ENCODE data around the gene KIF24. TPM values are rescaled to one million over a fixed set of nuclear protein-coding genes. Genes with fewer than 3 reads are reported as not detected.
"Not testable (repeated sequence)": the region's sequence is repeated elsewhere in the genome, so short reads cannot be mapped to it uniquely, and the experiment has no call there.

Gene KIF24
- total RNA-seq, 1 experiment from 2014 or later: 6.5 TPM

DNA sequence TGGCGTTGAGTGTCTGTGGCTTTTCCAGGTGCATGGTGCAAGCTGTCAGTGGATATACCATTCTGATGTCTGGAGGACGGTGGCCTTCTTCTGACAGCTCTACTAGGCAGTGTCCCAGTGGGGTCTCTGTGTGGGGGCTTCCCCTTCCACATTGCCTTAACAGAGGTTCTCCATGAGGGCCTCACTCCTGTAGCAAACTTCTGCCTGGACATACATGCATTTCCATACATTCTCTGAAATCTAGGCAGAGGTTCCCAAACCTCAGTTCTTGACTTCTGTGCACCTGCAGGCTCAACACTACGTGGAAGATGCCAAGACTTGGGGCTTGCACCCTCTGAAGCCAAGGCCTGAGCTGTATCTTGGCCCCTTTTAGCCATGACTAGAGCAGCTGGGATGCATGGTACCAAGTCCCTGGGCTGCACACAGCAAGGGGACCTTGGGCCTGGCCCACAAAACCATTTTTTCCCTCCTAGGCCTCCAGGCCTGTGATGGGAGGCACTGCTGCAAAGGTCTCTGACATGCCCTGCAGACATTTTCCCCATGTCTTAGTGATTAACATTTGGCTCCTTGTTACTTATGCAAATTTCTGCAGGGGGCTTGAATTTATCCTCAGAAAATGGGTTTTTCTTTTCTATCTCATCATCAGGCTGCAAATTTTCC is 38.8 kb upstream of the KIF24 start:
- H3K27me3 ChIP-seq (ENCODE audit: low read length); H4K20me1 ChIP-seq (ENCODE audit: insufficient read depth, low read depth, low read length); H3K9me3 ChIP-seq (ENCODE audit: low read length); H3K9ac ChIP-seq (ENCODE audit: low read length); H3K79me2 ChIP-seq (ENCODE audit: low read length); H2AFZ ChIP-seq (ENCODE audit: low read length); H3K9me2 ChIP-seq (replicated peaks; ENCODE audit: insufficient read depth, low read length); H3K36me3 ChIP-seq (ENCODE audit: insufficient read depth, low read length); H3K4me1 ChIP-seq (ENCODE audit: low read length); H3K4me2 ChIP-seq (ENCODE audit: low read depth, low read length, poor library complexity, severe bottlenecking); H3K4me3 ChIP-seq (ENCODE audit: low read length); H3K27ac ChIP-seq (ENCODE audit: low read length); DNase-seq: not testable (repeated sequence)

GRCh38 chr9:34366365-34366764 is 37.3 kb upstream of the KIF24 start:
- DNase-seq: no peak

GRCh38 chr9:34365282-34365681 is 36.2 kb upstream of the KIF24 start:
- Histone ChIP-seq H3K9me3 (ENCODE audit: low read length) (no peaks in the 10 kb centered on the region), H3K36me3 (ENCODE audit: insufficient read depth, low read length) (no peaks in the 10 kb centered on the region), H3K4me2 (ENCODE audit: low read depth, low read length, poor library complexity, severe bottlenecking) (no peak overlapping the region), H3K4me1 (ENCODE audit: low read length) (no peaks in the 10 kb centered on the region), H3K27me3 (ENCODE audit: low read length) (no peaks in the 10 kb centered on the region), H2AFZ (ENCODE audit: low read length) (no peak overlapping the region), H3K27ac (ENCODE audit: low read length) (no peak overlapping the region), H3K9me2 (replicated peaks; ENCODE audit: insufficient read depth, low read length) (no peaks in the 10 kb centered on the region), H3K79me2 (ENCODE audit: low read length) (no peaks in the 10 kb centered on the region), H3K9ac (ENCODE audit: low read length) (no peak overlapping the region), H3K4me3 (ENCODE audit: low read length) (no peak overlapping the region), H4K20me1 (ENCODE audit: insufficient read depth, low read depth, low read length) (no peaks in the 10 kb centered on the region)
- DNase-seq: no peak

More at GRCh38 chr9:34366365-34366764, 37.3 kb upstream of the KIF24 start:
- Histone ChIP-seq H4K20me1 (ENCODE audit: insufficient read depth, low read depth, low read length) (no peaks in the 10 kb centered on the region), H3K9me3 (ENCODE audit: low read length) (no peaks in the 10 kb centered on the region), H3K4me2 (ENCODE audit: low read depth, low read length, poor library complexity, severe bottlenecking) (no peak overlapping the region), H3K79me2 (ENCODE audit: low read length) (no peaks in the 10 kb centered on the region), H3K4me1 (ENCODE audit: low read length) (no peaks in the 10 kb centered on the region), H3K36me3 (ENCODE audit: insufficient read depth, low read length) (no peaks in the 10 kb centered on the region), H2AFZ (ENCODE audit: low read length) (no peak overlapping the region), H3K4me3 (ENCODE audit: low read length) (no peak overlapping the region), H3K9ac (ENCODE audit: low read length) (no peak overlapping the region), H3K27me3 (ENCODE audit: low read length) (no peaks in the 10 kb centered on the region), H3K9me2 (replicated peaks; ENCODE audit: insufficient read depth, low read length) (no peaks in the 10 kb centered on the region), H3K27ac (ENCODE audit: low read length) (no peak overlapping the region)

GRCh38 chr9:34363619-34364351 is 34.7 kb upstream of the KIF24 start:
- Histone ChIP-seq H3K36me3 (ENCODE audit: insufficient read depth, low read length) (no peaks in the 10 kb centered on the region), H2AFZ (ENCODE audit: low read length) (no peak overlapping the region), H3K9ac (ENCODE audit: low read length) (no peak overlapping the region), H3K9me3 (ENCODE audit: low read length) (no peaks in the 10 kb centered on the region), H3K4me3 (ENCODE audit: low read length) (no peak overlapping the region), H3K4me1 (ENCODE audit: low read length) (no peaks in the 10 kb centered on the region), H3K79me2 (ENCODE audit: low read length) (no peaks in the 10 kb centered on the region), H3K27me3 (ENCODE audit: low read length) (no peaks in the 10 kb centered on the region), H3K27ac (ENCODE audit: low read length) (no peak overlapping the region), H3K4me2 (ENCODE audit: low read depth, low read length, poor library complexity, severe bottlenecking) (no peak overlapping the region), H3K9me2 (replicated peaks; ENCODE audit: insufficient read depth, low read length) (no peaks in the 10 kb centered on the region), H4K20me1 (ENCODE audit: insufficient read depth, low read depth, low read length) (no peaks in the 10 kb centered on the region)
- no peak for DNase-seq

GRCh38 chr9:34362614-34363214 is 33.6 kb upstream of the KIF24 start:
- Histone ChIP-seq H3K79me2 (ENCODE audit: low read length) (no peaks in the 10 kb centered on the region), H4K20me1 (ENCODE audit: insufficient read depth, low read depth, low read length) (no peaks in the 10 kb centered on the region), H3K9ac (ENCODE audit: low read length) (no peak overlapping the region), H3K9me3 (ENCODE audit: low read length) (no peaks in the 10 kb centered on the region), H3K36me3 (ENCODE audit: insufficient read depth, low read length) (no peaks in the 10 kb centered on the region), H3K27ac (ENCODE audit: low read length) (no peak overlapping the region), H3K27me3 (ENCODE audit: low read length) (no peaks in the 10 kb centered on the region), H3K4me1 (ENCODE audit: low read length) (no peaks in the 10 kb centered on the region), H3K9me2 (replicated peaks; ENCODE audit: insufficient read depth, low read length) (no peaks in the 10 kb centered on the region), H3K4me3 (ENCODE audit: low read length) (no peak overlapping the region), H2AFZ (ENCODE audit: low read length) (no peak overlapping the region), H3K4me2 (ENCODE audit: low read depth, low read length, poor library complexity, severe bottlenecking) (no peak overlapping the region)
- DNase-seq: no peak

DNA sequence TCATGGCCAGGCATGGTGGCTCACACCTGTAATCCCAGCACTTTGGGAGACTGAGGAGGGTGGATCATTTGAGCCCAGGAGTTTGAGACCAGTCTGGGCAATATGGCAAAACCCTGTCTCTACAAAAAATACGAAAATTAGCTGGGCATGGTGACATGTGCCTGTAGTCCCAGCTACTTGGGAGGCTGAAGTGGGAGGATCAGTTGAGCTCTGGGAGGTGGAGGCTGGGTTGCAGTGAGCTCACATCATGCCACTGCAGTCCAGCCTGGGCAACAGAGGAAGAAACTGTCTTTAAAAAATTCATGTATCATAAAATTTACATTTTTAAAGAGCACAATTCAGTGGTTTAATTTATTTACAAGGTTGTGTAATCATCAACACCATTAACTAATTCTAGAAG is 23.9 kb upstream of the KIF24 start:
- not testable (repeated sequence) for H3K9ac ChIP-seq (ENCODE audit: low read length)

GRCh38 chr9:34352122-34352652 is 23.1 kb upstream of the KIF24 start:
- not testable (repeated sequence) for H3K9me3 ChIP-seq (ENCODE audit: low read length); H3K4me1 ChIP-seq (ENCODE audit: low read length); H3K9me2 ChIP-seq (replicated peaks; ENCODE audit: insufficient read depth, low read length); H3K27ac ChIP-seq (ENCODE audit: low read length); H3K36me3 ChIP-seq (ENCODE audit: insufficient read depth, low read length); H3K4me2 ChIP-seq (ENCODE audit: low read depth, low read length, poor library complexity, severe bottlenecking); H3K79me2 ChIP-seq (ENCODE audit: low read length); H3K4me3 ChIP-seq (ENCODE audit: low read length); H2AFZ ChIP-seq (ENCODE audit: low read length); H3K27me3 ChIP-seq (ENCODE audit: low read length); H4K20me1 ChIP-seq (ENCODE audit: insufficient read depth, low read depth, low read length); H3K9ac ChIP-seq (ENCODE audit: low read length); DNase-seq

More for the DNA sequence above, 23.9 kb upstream of the KIF24 start:
- not testable (repeated sequence) for H3K27me3 ChIP-seq (ENCODE audit: low read length); H3K27ac ChIP-seq (ENCODE audit: low read length); H3K36me3 ChIP-seq (ENCODE audit: insufficient read depth, low read length); H3K4me2 ChIP-seq (ENCODE audit: low read depth, low read length, poor library complexity, severe bottlenecking); H4K20me1 ChIP-seq (ENCODE audit: insufficient read depth, low read depth, low read length); H3K9me2 ChIP-seq (replicated peaks; ENCODE audit: insufficient read depth, low read length); H3K4me1 ChIP-seq (ENCODE audit: low read length); H3K9me3 ChIP-seq (ENCODE audit: low read length); H3K4me3 ChIP-seq (ENCODE audit: low read length); DNase-seq; H3K79me2 ChIP-seq (ENCODE audit: low read length); H2AFZ ChIP-seq (ENCODE audit: low read length)

GRCh38 chr9:34349324-34349723 is 20.3 kb upstream of the KIF24 start:
- no peaks in the 10 kb centered on the region for H3K79me2 ChIP-seq (ENCODE audit: low read length)
- H2AFZ ChIP-seq (ENCODE audit: low read length): no peak overlapping the region
- no peak overlapping the region for H3K27ac ChIP-seq (ENCODE audit: low read length)
- no peak for DNase-seq
- H3K36me3 ChIP-seq (ENCODE audit: insufficient read depth, low read length): no peaks in the 10 kb centered on the region
- H3K4me3 ChIP-seq (ENCODE audit: low read length): no peak overlapping the region
- no peak overlapping the region for H3K9ac ChIP-seq (ENCODE audit: low read length)
- H3K4me2 ChIP-seq (ENCODE audit: low read depth, low read length, poor library complexity, severe bottlenecking): no peak overlapping the region
- no peaks in the 10 kb centered on the region for H3K9me3 ChIP-seq (ENCODE audit: low read length)
- no peaks in the 10 kb centered on the region for H3K9me2 ChIP-seq (replicated peaks; ENCODE audit: insufficient read depth, low read length)
- no peaks in the 10 kb centered on the region for H3K4me1 ChIP-seq (ENCODE audit: low read length)
- H3K27me3 ChIP-seq (ENCODE audit: low read length): no peaks in the 10 kb centered on the region
- H4K20me1 ChIP-seq (ENCODE audit: insufficient read depth, low read depth, low read length): no peaks in the 10 kb centered on the region

All from Karpas-422 (cell line).